GM23338 (cell line): ENCODE results near the gene RAB6A. TPM values are rescaled to one million over a fixed set of nuclear protein-coding genes. Genes with fewer than 3 reads are reported as not detected.

Experiments used
- ATAC-seq: fragments of 200-7000 bp; cut with Tn5 transposase; 3 replicates; pipeline ENCODE4 v1.9.1; 2020
- DNase-seq: peaks from one replicate; pipeline ENCODE4 v3.0.0-alpha.2; 2015; ENCODE audit warnings: low spot score
- H2AFZ ChIP-seq: fragments of 200-600 bp; sonication (generic); 2 replicates; pipeline ENCODE4 v1.8.0; 2016; ENCODE audit warnings: antibody characterized with exemption, mild to moderate bottlenecking, moderate library complexity
- H3F3A ChIP-seq: fragments of 200-600 bp; sonication (generic); replicated peaks from 2 replicates; pipeline ENCODE4 v1.8.0; 2017; ENCODE audit warnings: antibody characterized with exemption, mixed run types, low read depth
- H3K27ac ChIP-seq: fragments of 200-600 bp; sonication (generic); 2 replicates; pipeline ENCODE4 v1.6.1; 2016; ENCODE audit warnings: low read depth
- H3K27me3 ChIP-seq: fragments of 200-600 bp; sonication (generic); 2 replicates; pipeline ENCODE4 v1.8.0; 2016; ENCODE audit warnings: mild to moderate bottlenecking, mixed run types, moderate library complexity; ENCODE audit not compliant: insufficient read depth
- H3K36me3 ChIP-seq: fragments of 200-600 bp; sonication (generic); 2 replicates; pipeline ENCODE4 v1.8.0; 2016; ENCODE audit warnings: mild to moderate bottlenecking; ENCODE audit not compliant: insufficient read depth
- H3K4me1 ChIP-seq: fragments of 200-600 bp; sonication (generic); 2 replicates; pipeline ENCODE4 v1.8.0; 2016; ENCODE audit warnings: mild to moderate bottlenecking, moderate library complexity; ENCODE audit not compliant: insufficient read depth
- H3K4me2 ChIP-seq: fragments of 200-600 bp; sonication (generic); 2 replicates; pipeline ENCODE4 v1.7.1; 2017; ENCODE audit warnings: mixed run types
- H3K4me3 ChIP-seq: fragments of 200-600 bp; sonication (generic); 2 replicates; pipeline ENCODE4 v1.6.1; 2016; ENCODE audit warnings: mixed run types
- H3K79me2 ChIP-seq: fragments of 200-600 bp; sonication (generic); replicated peaks from 2 replicates; pipeline ENCODE4 v1.8.0; 2017; ENCODE audit warnings: mild to moderate bottlenecking; ENCODE audit not compliant: insufficient read depth
- H3K9me2 ChIP-seq: fragments of 200-600 bp; sonication (generic); 2 replicates; pipeline ENCODE4 v1.8.0; 2017; ENCODE audit not compliant: insufficient read depth
- H4K20me1 ChIP-seq: fragments of 200-600 bp; sonication (generic); replicated peaks from 2 replicates; pipeline ENCODE4 v1.8.0; 2017; ENCODE audit warnings: mild to moderate bottlenecking; ENCODE audit not compliant: insufficient read depth
- H3K27ac Mint-ChIP-seq: 2 replicates; pipeline ENCODE4 v1.8.0; 2020; ENCODE audit warnings: inconsistent platforms, mild to moderate bottlenecking, moderate library complexity, mixed read lengths
- H3K27me3 Mint-ChIP-seq: 3 replicates; pipeline ENCODE4 v1.8.0; 2022; ENCODE audit warnings: low read depth, mild to moderate bottlenecking, moderate library complexity, mixed read lengths, inconsistent platforms; ENCODE audit not compliant: insufficient read depth, poor library complexity
- H3K36me3 Mint-ChIP-seq: 3 replicates; pipeline ENCODE4 v1.8.0; 2021; ENCODE audit warnings: low read depth, mild to moderate bottlenecking, inconsistent platforms, moderate library complexity, mixed read lengths
- H3K4me1 Mint-ChIP-seq: 3 replicates; pipeline ENCODE4 v1.8.0; 2020; ENCODE audit warnings: mild to moderate bottlenecking, inconsistent platforms, mixed read lengths
- H3K4me3 Mint-ChIP-seq: 3 replicates; pipeline ENCODE4 v1.8.0; 2021; ENCODE audit warnings: moderate library complexity, mild to moderate bottlenecking, inconsistent platforms, mixed read lengths
- H3K9me3 Mint-ChIP-seq: 3 replicates; pipeline ENCODE4 v1.8.0; 2020; ENCODE audit warnings: moderate library complexity, mild to moderate bottlenecking, inconsistent platforms, mixed read lengths
- CREB1 ChIP-seq: fragments of 250-450 bp; sonication (Bioruptor Pico); IDR thresholded peaks from 2 replicates; pipeline ENCODE4 v1.5.0; 2020; ENCODE audit warnings: low read depth, mild to moderate bottlenecking, moderate library complexity
- EZH2 ChIP-seq: fragments of 200-600 bp; sonication (generic); IDR thresholded peaks from one replicate; pipeline ENCODE4 v1.8.0; 2017; ENCODE audit warnings: antibody characterized with exemption, mild to moderate bottlenecking, low read depth; ENCODE audit not compliant: unreplicated experiment
- EZH2phosphoT487 ChIP-seq: fragments of 200-600 bp; sonication (generic); IDR thresholded peaks from one replicate; pipeline ENCODE4 v1.8.1; 2018; ENCODE audit warnings: antibody characterized with exemption; ENCODE audit not compliant: unreplicated experiment
- JUNB ChIP-seq: IDR thresholded peaks from one replicate; pipeline ENCODE4 v1.6.1; 2016; ENCODE audit warnings: antibody characterized with exemption; ENCODE audit not compliant: unreplicated experiment
- NANOG ChIP-seq: IDR thresholded peaks from 2 replicates; pipeline ENCODE4 v1.6.1; 2016; ENCODE audit warnings: antibody characterized with exemption, borderline replicate concordance
- POLR2AphosphoS5 ChIP-seq: IDR thresholded peaks from 2 replicates; pipeline ENCODE4 v1.6.1; 2016; ENCODE audit warnings: antibody characterized with exemption, low read depth
- STAT1 ChIP-seq: IDR thresholded peaks from one replicate; pipeline ENCODE4 v1.6.1; 2016; ENCODE audit warnings: antibody characterized with exemption; ENCODE audit not compliant: unreplicated experiment
- ZNF114 ChIP-seq: fragments of 250-450 bp; sonication (Bioruptor Pico); IDR thresholded peaks from 2 replicates; pipeline ENCODE4 v1.5.0; 2020; ENCODE audit warnings: mild to moderate bottlenecking, moderate library complexity
- ZNF331 ChIP-seq: fragments of 250-450 bp; sonication (Bioruptor Pico); IDR thresholded peaks from 2 replicates; pipeline ENCODE4 v1.5.0; 2020; ENCODE audit warnings: low read depth, mild to moderate bottlenecking, moderate library complexity
- polyA plus RNA-seq: library from polyadenylated mRNA; unstranded; fragments of >200 nt; fragmentation: Nextera tagmentation; extraction: Ambion mirVana; gene quantifications from 2 replicates; pipeline ENCODE4 v1.2.1, GENCODE V29; 2016
- total RNA-seq: library from RNA; depleted of rRNA; stranded (reverse); fragments of >200 nt; shearing (Covaris generic); gene quantifications from 2 replicates; pipeline ENCODE4 v1.2.3, GENCODE V29; 2014
- TF ChIP-seq, protein P1 (sequence below): IDR thresholded peaks from one replicate; pipeline ENCODE4 v1.6.1; 2018; ENCODE audit warnings: antibody characterized with exemption; ENCODE audit not compliant: unreplicated experiment
- TF ChIP-seq, protein P2 (sequence below): fragments of 250-450 bp; sonication (Bioruptor Pico); IDR thresholded peaks from 2 replicates; pipeline ENCODE4 v1.5.0; 2020; ENCODE audit warnings: mild to moderate bottlenecking, moderate library complexity
- TF ChIP-seq, protein P3 (sequence below): IDR thresholded peaks from 2 replicates; pipeline ENCODE4 v1.6.1; 2016; ENCODE audit warnings: antibody characterized with exemption

The RAB6A gene
- total and polyA plus RNA-seq, 2 experiments from 2014 or later = 61.1 to 127 TPM

- TF ChIP-seq ZNF114 (CRISPR knock-in tag) (no peak), STAT1 (no peak), CREB1 (CRISPR knock-in tag) (no peak), ZNF331 (no peak), EZH2phosphoT487 (no peak), POLR2AphosphoS5 (no peak), NANOG (no peak), JUNB (no peak)
- TF ChIP-seq, protein P1, sequence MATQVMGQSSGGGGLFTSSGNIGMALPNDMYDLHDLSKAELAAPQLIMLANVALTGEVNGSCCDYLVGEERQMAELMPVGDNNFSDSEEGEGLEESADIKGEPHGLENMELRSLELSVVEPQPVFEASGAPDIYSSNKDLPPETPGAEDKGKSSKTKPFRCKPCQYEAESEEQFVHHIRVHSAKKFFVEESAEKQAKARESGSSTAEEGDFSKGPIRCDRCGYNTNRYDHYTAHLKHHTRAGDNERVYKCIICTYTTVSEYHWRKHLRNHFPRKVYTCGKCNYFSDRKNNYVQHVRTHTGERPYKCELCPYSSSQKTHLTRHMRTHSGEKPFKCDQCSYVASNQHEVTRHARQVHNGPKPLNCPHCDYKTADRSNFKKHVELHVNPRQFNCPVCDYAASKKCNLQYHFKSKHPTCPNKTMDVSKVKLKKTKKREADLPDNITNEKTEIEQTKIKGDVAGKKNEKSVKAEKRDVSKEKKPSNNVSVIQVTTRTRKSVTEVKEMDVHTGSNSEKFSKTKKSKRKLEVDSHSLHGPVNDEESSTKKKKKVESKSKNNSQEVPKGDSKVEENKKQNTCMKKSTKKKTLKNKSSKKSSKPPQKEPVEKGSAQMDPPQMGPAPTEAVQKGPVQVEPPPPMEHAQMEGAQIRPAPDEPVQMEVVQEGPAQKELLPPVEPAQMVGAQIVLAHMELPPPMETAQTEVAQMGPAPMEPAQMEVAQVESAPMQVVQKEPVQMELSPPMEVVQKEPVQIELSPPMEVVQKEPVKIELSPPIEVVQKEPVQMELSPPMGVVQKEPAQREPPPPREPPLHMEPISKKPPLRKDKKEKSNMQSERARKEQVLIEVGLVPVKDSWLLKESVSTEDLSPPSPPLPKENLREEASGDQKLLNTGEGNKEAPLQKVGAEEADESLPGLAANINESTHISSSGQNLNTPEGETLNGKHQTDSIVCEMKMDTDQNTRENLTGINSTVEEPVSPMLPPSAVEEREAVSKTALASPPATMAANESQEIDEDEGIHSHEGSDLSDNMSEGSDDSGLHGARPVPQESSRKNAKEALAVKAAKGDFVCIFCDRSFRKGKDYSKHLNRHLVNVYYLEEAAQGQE = no peak
Measured at GRCh38 chr11:73757598-73757997, 3.3 kb downstream of the RAB6A start (continued).

- no peak overlapping the region for H2AFZ ChIP-seq
- ATAC-seq (no peak), DNase-seq (no peak)
- peaks cover 27% of the 10 kb centered on the region for H3K4me1 ChIP-seq
- peaks cover 96% of the 10 kb centered on the region for H3K79me2 ChIP-seq
- no peaks in the 10 kb centered on the region for H3F3A ChIP-seq
- H3K36me3 ChIP-seq = no peaks in the 10 kb centered on the region
- H3K36me3 Mint-ChIP-seq = peaks cover 2% of the 10 kb centered on the region; the same call in 2 of the 3 replicates
- no peak overlapping the region for H3K4me3 Mint-ChIP-seq
- peaks cover 10% of the 10 kb centered on the region for H3K27me3 Mint-ChIP-seq
- peaks cover 24% of the 10 kb centered on the region; the same call in 2 of the 3 replicates for H3K4me1 Mint-ChIP-seq
- no peaks in the 10 kb centered on the region for H3K9me2 ChIP-seq
- H3K27ac Mint-ChIP-seq = no peak overlapping the region
- H3K4me2 ChIP-seq = no peak overlapping the region
- no peaks in the 10 kb centered on the region for H3K9me3 Mint-ChIP-seq
- no peak overlapping the region for H3K4me3 ChIP-seq
- H3K27ac ChIP-seq = no peak overlapping the region
- H4K20me1 ChIP-seq = peaks cover 40% of the 10 kb centered on the region
- H3K27me3 ChIP-seq = no peaks in the 10 kb centered on the region
- TF ChIP-seq EZH2phosphoT487 (no peak), EZH2 (no peak), STAT1 (no peak), ZNF331 (no peak)
- TF ChIP-seq, protein P2, sequence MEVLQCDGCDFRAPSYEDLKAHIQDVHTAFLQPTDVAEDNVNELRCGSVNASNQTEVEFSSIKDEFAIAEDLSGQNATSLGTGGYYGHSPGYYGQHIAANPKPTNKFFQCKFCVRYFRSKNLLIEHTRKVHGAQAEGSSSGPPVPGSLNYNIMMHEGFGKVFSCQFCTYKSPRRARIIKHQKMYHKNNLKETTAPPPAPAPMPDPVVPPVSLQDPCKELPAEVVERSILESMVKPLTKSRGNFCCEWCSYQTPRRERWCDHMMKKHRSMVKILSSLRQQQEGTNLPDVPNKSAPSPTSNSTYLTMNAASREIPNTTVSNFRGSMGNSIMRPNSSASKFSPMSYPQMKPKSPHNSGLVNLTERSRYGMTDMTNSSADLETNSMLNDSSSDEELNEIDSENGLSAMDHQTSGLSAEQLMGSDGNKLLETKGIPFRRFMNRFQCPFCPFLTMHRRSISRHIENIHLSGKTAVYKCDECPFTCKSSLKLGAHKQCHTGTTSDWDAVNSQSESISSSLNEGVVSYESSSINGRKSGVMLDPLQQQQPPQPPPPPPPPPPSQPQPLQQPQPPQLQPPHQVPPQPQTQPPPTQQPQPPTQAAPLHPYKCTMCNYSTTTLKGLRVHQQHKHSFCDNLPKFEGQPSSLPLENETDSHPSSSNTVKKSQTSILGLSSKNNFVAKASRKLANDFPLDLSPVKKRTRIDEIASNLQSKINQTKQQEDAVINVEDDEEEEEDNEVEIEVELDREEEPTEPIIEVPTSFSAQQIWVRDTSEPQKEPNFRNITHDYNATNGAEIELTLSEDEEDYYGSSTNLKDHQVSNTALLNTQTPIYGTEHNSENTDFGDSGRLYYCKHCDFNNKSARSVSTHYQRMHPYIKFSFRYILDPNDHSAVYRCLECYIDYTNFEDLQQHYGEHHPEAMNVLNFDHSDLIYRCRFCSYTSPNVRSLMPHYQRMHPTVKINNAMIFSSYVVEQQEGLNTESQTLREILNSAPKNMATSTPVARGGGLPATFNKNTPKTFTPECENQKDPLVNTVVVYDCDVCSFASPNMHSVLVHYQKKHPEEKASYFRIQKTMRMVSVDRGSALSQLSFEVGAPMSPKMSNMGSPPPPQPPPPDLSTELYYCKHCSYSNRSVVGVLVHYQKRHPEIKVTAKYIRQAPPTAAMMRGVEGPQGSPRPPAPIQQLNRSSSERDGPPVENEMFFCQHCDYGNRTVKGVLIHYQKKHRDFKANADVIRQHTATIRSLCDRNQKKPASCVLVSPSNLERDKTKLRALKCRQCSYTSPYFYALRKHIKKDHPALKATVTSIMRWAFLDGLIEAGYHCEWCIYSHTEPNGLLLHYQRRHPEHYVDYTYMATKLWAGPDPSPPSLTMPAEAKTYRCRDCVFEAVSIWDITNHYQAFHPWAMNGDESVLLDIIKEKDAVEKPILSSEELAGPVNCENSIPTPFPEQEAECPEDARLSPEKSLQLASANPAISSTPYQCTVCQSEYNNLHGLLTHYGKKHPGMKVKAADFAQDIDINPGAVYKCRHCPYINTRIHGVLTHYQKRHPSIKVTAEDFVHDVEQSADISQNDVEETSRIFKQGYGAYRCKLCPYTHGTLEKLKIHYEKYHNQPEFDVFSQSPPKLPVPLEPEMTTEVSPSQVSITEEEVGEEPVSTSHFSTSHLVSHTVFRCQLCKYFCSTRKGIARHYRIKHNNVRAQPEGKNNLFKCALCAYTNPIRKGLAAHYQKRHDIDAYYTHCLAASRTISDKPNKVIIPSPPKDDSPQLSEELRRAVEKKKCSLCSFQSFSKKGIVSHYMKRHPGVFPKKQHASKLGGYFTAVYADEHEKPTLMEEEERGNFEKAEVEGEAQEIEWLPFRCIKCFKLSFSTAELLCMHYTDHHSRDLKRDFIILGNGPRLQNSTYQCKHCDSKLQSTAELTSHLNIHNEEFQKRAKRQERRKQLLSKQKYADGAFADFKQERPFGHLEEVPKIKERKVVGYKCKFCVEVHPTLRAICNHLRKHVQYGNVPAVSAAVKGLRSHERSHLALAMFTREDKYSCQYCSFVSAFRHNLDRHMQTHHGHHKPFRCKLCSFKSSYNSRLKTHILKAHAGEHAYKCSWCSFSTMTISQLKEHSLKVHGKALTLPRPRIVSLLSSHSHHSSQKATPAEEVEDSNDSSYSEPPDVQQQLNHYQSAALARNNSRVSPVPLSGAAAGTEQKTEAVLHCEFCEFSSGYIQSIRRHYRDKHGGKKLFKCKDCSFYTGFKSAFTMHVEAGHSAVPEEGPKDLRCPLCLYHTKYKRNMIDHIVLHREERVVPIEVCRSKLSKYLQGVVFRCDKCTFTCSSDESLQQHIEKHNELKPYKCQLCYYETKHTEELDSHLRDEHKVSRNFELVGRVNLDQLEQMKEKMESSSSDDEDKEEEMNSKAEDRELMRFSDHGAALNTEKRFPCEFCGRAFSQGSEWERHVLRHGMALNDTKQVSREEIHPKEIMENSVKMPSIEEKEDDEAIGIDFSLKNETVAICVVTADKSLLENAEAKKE (CRISPR knock-in tag) = no peak
- TF ChIP-seq, protein P3, sequence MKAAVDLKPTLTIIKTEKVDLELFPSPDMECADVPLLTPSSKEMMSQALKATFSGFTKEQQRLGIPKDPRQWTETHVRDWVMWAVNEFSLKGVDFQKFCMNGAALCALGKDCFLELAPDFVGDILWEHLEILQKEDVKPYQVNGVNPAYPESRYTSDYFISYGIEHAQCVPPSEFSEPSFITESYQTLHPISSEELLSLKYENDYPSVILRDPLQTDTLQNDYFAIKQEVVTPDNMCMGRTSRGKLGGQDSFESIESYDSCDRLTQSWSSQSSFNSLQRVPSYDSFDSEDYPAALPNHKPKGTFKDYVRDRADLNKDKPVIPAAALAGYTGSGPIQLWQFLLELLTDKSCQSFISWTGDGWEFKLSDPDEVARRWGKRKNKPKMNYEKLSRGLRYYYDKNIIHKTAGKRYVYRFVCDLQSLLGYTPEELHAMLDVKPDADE = no peak
Measured at GRCh38 chr11:73755670-73756069, 5.2 kb downstream of the RAB6A start.
